HG03280 (cell line): ENCODE data around the gene UTP4.

Experiments
- ATAC-seq: cut with Tn5 transposase; IDR thresholded peaks from one replicate; pipeline ENCODE4 v1.9.1; 2021; ENCODE audit warnings: mild to moderate bottlenecking, moderate library complexity; ENCODE audit not compliant: unreplicated experiment

UTP4 gene

DNA sequence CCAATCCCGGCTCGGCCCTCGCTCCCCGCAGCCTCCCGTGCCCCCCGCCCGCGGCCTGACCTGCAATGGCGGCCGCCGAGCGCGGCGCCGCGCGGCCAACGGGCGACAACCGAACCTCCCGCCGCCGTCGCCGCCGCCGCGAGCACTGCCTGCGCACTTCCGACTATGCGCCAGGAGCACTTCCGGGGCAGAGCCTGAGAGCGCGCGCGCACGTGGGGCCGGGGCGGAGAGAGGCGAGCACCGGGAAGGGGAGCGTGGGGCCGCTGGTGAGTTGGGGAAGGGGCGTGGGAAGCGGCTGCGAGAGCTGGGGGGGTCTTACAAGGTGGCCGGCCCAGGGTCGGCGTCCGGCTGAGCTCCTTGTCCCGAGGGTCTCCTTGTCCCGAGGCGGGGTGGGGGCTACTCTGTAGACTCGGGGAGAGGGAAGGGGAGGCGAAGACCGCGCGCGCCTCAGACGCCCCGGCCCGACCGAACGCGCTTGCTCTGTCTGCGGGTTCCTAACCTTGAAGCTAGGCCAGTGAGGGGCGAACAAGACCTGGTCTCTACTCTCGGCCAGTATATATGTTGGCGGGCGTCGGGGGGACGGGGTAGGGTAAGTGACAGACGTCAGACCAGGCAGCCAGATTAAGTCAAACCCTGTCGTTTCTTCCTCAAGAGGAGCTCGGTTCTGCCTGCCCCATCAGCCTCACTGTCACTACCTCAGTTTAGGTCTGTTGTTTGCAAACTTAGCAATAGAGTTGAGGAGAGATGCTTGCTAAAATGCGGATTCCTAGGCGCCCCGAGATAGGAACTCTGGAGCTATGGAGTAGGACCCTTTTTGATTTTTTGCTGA lies at the start of gene UTP4, which contains the start of gene CHTF8:
TSS of gene UTP4 (plus strand) at position 226 of the 829 bp plus-strand sequence. CDS start 811 bp downstream, outside the sequence.
TSS of gene CHTF8 (minus strand) at position 165 of the 829 bp plus-strand sequence. CDS start 11,130 bp downstream, outside the sequence.
- peak; percentile 93 for ATAC-seq

DNA sequence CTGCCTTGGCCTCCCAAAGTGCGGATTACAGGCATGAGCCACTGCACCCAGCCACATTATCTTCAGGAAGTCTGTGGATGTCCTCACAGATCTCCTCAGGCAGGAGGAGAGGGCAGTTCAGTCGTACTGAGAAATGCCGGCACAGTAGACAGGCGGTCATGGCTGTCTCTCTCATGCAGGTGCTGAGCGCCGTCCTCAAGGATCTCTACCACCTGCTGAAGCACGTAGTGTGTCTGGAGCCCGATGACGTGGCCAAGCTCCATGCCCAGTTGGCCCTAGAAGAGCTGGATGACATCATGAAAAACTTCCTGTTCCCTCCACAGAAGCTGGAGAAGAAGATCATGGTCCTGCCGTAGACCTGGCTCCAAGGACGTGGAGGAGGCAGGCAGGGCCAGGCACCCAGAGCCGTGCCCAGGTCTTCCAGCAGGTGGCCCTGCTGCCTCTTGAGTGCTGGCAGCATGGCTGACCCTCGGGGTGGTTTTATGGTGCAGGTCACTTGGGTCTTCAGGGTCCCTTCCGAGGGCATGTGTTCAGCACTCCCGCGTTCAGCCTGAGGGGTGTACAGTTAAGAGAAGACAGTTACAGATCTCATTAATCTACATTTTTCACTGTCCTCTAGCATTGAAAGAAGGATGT lies 49.0 kb upstream of the UTP4 start:
- no peak for ATAC-seq

DNA sequence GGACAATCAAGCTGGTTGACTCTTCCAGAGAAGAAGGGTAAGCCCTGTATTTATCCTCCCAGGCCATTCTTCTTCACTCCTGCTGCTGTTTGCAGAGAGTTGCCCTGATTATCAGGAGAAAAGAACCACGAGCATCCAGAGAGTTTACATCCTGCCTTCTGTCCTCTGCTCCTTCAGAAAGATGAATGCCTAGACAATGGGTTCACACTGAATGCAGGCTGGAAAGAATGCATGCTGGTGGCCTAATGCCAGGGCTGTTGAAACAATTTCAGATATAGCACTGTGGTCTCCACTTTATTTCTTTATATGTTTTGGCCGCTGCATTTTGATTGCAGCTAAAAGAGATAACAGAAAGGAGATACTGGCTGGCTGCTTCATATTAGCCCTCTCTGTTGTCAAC lies 48.2 kb upstream of the UTP4 start:
- ATAC-seq = no peak

DNA sequence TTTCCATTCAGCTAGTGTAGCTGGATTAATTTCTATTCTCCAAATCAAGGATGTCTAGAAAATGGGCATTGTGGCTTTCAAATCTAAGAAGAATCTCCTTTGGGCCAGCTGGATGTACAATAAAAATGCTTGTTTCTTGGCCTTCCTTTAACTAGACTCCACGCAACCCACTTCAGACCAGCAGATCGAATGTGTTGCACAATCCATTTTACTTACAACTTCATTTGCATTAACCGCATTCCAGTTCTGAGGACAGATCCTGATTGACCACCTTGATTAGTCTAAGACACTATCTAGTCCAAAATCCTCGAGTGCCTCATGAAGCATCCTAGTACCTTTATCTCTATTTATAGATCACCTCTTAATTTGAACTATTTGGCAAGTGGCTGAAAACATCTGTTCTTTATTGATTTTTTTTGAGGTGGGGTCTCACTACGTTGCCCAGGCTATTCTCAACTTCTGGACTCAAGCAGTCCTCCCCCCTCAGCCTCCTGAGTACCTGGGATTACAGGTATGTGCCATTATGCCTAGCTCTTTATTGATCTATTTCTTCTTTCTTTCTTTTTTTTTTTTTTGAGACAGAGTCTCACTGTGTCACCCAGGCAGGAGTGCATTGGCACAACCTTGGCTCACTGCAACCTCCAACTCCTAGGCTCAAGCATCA lies 47.3 kb upstream of the UTP4 start:
- ATAC-seq = no peak

DNA sequence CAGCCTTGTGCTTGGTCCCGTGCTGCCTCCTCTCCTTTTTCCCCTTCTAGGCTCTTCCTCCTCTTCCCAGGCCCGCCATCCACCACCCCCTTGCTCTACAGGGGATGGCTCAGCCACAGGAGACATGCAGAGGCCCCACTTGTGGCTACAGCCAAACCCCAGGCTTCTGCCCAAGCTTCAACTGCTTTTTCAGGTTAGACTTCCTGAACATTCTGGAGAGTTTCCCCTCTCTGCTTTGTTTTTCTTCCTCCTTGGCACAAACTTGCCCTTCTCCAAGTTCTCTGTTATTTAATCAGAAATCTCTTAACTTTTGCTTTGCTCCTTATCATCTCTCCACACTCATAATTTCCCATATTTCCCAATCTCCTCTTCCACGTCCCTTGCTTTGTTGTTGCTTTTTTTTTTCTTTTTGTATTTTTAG lies 45.3 kb upstream of the UTP4 start:
- ATAC-seq = no peak

DNA sequence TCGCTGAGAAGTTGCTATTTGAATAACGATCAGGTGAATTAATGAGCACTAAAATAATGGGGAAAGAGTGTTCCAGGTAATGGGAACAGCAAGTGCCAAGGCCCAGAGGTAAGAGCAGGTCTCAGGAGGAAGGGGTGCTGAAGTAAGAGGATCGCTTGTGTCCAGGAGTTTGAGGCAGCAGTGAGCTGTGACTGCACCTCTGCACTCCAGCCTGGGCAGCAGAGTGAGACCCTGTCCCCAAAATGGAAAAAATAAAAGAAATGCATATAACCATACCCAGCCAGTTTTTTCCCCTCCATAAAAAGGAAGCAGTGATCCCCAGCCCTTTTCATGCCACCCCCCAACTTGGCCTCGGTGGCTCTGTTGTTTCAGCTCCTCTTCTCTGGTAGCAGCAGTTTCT lies 43.8 kb upstream of the UTP4 start:
- ATAC-seq = no peak

DNA sequence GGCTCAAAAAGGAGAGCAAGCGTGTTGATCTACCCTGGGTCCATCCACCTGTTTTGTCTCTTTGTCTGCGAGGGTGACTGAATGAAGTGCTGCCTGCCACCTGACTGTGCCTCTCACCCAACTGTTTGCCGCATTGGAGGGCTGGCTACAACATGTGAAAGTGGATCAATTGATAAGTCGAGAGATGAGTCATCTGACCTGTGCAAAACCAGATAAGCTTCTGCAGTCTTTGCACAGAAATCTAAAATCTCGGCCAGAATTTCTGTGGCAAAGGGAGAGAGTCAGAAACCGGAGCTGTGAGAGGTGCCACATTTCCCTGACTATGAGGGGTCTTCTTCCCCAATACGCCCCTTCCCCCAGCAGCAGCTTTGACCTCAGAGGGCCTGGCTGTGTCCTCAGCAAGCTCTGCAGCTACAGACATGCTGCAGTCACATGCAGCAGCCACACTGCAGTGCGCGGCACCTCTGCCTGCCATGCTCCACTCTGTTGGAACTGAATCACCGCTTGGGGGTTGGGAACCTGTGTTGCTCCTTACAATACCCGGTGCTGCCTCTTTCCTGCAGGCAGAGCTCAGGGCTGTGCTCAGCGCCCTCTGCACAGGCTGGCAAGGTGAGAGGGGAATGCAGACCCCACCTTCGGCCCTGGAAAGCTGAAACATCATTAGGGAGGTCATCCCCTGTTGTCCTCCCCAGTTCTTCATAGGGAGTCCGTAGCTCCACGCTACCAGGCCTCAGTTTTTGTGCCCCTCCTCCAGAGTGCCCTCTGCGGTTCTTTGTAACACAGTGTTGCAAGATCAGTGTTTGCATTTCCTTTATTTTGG lies 43.1 kb upstream of the UTP4 start:
- ATAC-seq = no peak

DNA sequence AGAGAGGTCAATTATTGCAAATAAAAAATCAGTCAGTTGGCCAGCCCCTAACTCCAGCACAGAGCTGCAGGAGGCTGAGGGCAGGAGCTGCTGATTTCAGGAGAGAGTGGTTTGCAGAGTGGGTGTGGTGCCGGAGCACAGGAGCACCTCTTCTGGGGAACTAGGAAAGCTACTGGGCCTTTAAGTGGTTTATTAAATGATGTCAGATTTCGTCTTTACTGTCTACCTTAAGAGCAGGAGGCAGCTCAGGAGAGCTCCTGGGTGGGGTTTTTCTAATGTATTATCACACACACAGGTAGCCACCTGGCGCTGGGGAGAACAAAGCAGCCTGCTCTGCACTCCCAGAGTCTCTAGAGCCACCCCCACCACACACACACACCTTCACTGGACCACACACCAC lies 38.5 kb upstream of the UTP4 start:
- ATAC-seq = no peak

DNA sequence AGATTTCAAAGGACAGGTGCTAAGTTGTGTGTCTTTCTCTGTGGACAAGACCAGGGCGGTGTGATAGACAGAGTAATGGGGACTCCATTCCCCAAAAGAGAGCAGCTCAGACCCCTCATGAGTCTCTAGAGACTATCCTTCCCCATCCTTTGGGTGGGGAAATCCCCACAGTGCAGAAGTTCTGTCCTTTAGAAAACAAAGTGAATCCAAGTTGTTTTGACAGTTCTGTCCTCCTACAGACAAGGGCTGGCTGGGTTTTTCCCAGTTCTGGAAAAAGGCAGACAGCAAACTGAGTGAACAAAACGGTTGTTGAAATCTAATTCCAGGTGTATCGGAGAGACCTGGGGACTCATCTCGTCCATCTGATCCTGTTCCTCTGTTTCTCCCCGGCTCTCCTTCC lies 37.9 kb upstream of the UTP4 start:
- no peak for ATAC-seq

DNA sequence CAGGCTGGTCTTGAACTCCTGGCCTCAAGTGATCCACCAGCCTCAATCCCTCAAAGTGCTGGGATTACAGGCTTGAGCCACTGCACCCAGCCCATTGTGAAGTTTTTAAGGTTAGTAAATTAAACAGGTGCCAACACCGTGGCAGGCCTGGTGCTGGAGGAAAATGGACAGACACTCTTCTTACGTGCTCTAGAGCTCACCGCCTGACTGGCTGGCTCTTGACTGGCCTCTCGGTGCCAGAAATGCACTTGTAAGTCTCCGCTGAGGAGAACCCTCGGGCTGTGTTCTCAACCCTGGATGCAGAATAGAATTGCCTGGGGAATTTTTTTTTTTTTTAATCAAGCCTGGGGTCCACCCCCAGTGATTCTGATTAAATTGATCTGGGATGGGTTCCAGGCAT lies 37.3 kb upstream of the UTP4 start:
- ATAC-seq = no peak

DNA sequence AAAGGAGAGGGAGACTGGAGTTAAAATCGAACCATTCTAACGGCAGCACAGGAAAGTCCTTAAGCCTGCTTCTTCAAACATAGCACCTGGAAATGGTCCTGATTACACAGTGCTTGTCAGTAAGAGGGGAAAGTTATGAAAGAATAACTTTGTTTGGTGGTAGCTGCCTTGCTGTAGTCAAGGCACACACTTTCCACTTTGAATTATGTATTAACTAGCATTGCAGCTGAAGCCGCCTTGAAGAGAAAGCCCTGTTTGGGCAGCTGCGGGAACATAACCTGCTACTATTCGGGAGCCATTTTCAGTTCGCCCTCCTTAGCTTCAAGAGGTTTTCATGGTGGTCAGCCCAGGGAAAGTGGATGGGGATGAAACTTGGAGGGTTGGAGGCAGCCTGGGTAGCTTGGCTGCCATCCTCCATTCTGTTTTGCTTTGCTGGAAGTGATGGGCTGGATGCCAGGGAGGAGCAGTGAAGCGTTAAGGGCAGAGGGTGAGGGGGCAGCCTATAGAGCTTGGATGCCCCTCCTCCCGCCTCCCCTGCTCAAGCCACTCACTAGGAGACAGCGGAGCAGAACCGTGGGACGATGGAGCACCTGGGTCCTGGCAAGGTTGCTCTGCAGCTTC lies 32.3 kb upstream of the UTP4 start:
- no peak for ATAC-seq

DNA sequence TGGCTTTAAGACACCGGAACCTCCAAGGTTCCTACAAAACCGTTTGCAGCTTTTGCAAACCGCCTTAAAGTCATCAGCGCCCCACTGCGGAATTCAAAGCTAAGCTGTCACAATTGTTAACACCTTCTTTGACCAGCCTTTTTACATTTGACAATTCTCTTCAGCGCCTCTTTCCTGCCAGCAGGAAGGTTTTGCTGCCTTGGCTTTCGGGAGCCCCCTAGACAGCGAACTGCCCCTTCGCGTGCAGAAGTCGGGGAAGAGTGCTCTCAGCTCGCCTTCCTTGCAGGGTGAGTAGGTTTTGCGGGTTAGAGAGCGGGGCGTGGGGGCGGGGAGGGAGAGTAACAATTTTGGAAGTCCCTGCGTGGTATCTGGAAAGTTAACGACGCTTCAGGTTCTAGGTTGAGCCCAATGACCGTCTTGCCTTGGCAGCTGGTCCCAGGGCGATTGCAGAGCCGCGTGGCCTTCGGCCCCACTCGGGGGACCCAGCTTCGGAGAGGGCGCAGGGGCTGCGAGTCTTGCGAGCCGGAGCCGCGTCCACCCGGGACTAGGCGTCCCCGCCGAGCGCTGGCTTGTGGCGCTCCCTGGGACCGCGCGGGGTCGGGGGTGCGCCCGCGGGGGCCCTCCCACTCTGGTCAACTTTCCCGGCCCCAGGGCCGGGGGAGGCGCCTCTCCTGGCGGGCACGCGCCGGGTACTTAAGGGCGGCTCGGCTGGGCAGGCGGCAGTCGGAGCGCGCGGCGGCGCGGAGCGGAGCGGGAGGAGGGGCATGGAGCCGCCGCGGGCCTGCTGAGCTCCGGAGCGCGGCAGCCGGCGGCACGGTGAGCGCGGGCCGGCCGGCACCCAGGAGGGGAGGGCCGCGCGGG lies 26.7 kb upstream of the UTP4 start, which contains the start of gene HAS3:
TSS of gene HAS3 (plus strand) at position 153 of the 861 bp plus-strand sequence. CDS start 3,743 bp downstream, outside the sequence.
- peak; percentile 51 for ATAC-seq

DNA sequence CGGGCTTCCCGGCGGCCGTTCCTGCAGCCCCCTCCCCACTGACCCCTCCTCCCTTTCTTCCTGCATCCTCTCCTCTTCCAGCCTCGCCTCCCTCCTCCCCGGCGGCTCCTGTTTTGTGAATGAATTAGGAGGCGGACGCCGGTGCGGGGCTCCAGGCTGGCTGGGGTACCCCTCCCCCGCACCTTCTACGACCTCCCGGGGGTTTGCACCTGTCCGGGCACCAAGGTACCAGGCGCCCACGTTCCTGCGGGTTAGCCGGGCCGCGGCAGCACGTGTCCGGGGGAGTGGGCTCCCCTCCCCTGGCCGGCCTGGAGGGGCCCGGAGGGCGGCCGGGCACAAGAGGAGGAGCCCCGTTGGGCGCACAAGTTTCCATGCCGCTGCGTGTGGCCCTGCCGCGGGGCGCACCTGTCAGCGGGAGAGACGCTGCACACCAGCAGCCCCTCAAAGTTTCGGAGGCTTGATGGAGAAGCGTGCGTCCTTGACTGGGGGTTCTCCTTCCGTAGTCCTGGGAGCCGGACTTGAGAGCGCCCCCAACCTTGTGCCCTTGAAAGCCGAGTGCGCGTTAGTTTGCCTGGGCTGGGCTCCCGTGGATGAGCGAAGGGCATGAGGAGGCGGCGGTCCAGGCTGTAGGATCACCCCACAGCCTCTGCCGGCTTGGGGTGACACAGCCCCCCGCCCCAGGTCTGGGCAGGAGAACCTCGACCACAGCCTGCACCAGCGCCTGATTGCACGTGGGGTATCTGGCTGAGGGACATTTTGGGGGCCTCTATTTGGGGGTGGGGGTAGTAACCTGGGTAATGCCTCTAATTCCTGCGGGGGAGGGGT lies 25.7 kb upstream of the UTP4 start:
- ATAC-seq = no peak

DNA sequence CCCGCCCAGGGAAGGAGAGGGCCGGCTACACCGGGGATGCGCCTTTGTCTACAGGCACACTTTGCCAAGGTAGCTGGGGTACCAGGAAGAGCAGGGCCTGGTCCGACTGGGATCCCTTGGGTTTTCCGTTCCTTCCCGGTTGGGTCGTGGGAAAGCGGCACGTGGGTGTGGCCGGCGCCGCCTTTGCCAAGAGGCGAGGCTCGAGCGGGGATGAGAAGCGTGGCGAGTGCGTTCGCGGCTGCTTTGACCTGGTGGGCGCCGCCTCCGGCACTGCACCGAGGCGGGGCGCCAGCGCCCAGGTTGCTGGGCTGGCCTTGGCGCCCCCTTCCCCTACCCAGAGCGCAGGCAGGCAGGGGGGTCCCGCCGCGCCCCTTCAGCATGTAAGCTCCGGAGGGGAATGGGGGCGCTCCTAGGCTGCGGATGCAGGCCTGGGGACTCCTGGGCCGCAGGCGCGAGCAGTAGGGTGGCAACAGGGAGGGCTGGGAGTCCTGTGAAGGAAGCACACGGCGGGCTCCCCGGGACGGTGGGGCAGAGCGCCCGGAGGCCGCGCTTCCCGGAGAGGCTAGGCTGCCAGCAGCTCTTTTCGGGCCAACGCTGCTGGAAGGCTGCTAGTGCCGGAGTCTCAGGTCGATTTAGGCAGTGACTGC lies 25.0 kb upstream of the UTP4 start:
- ATAC-seq = no peak

DNA sequence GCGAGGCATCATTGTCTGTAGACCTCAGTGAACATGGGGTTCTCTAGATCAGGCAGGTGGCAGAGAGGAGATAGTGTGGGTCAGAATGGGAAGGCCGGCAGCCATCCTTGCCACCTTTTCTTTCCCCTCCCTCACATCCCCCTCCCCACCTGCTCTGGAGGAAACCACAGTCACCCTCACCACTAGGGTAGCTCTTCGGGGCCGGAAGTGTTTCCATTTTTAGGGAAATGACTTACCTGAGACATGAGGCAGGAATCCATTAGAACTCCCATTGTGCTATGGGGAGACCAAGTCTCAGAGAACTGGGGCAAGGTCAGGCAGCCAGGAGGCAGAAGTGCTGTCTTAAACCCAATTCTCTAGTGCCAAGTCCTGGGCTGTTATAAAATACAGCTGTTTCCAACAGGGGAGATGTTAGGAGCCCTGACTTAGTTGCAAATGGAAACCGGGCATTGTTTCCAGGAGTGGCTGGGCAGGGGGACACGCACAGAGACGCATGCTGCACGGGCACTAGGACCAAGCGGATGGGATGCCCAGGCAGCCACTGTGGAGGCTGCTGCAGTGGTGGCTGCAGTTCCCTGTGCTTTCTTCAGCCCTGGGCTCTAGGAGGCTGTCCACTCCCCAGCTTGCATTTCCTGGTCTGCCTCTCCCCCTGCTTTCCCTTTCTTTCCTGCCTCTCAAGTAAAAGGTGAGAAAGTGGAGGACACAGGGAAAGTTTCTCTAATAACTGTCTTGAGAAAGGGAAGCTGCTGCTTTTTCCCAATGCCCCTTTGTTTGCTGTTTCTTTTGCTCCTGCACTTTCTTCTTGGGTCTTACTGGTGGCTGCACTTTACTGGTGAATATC lies 24.2 kb upstream of the UTP4 start:
- ATAC-seq = no peak

DNA sequence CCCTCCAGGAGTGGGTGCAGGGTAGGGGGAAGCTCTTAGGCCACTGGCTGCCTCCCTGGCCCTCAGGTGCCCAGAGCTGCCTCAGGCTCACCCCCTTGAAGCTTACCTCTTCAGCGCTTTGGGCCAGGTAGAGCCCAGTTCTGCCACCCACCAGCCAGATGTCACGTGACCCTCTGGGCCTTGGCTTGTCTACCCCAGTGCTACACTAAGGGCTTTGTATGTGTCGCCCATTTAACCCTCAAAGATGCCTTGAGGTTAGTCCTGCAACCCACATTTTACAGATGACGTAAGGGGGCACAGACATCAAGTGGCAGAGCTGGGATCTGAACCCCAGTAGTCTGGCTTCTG lies 23.6 kb upstream of the UTP4 start:
- no peak for ATAC-seq
